PFSK-1 (cell line): ENCODE data around the gene ATP6V1C2.

ENCODE experiments used
- TAF1 ChIP-seq: IDR thresholded peaks from 2 replicates; pipeline ENCODE4 v1.6.1; 2012; ENCODE audit warnings: low read length, control low read depth, borderline replicate concordance; ENCODE audit not compliant: insufficient read depth
- TF ChIP-seq, protein P1 (sequence below), 2 experiments: IDR thresholded peaks; 2 replicates each; pipeline versions ENCODE4 v1.6.1 to v1.8.0; 2011 to 2012; ENCODE audit warnings: low read depth in 2 of 2, low read length in 2 of 2, control low read depth in 1 of 2, inconsistent platforms in 1 of 2, mild to moderate bottlenecking in 1 of 2, moderate library complexity in 1 of 2; ENCODE audit not compliant: insufficient read depth in 1 of 2

DNA sequence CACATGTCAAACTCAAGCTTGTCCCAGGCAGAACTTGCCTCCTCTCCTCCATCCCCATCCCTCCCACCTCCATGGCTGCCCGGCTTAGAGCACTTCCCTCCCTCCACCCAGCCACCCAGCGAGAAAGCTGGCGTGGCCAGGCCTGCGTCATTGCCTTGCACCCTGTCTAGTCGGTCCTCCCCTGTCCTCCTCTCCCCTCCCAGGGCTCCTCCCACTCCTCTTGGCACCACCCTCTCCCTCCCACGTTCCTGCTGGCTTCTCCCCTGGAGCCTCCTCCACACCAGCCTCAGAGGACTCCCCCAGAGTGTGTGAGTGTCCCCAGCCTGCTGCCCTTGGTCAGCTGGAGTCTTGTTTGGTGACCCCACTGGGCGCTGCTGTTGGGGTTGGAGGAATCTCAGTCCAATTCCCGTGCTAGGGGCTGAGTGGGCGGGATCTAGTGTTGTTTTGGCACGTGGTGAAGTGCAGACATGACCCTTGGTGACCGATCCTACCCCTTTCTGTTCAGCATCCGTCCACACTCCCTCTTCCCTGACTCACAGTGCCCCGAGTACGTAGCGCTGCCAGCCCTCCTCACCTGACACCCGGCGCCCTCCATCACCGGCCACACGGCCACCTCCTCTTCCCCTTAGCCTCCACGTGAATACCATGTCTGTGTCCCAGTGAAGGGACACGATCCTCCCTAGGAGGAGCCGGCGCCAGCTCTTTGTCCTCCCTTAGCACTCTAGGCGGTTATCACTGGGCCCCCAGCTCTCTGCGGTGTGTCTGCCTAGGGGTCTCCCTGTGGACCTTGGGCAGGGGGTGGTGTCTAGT is 41.4 kb downstream of the ATP6V1C2 start:
- TF ChIP-seq TAF1 = no peak
- TF ChIP-seq, protein P1, sequence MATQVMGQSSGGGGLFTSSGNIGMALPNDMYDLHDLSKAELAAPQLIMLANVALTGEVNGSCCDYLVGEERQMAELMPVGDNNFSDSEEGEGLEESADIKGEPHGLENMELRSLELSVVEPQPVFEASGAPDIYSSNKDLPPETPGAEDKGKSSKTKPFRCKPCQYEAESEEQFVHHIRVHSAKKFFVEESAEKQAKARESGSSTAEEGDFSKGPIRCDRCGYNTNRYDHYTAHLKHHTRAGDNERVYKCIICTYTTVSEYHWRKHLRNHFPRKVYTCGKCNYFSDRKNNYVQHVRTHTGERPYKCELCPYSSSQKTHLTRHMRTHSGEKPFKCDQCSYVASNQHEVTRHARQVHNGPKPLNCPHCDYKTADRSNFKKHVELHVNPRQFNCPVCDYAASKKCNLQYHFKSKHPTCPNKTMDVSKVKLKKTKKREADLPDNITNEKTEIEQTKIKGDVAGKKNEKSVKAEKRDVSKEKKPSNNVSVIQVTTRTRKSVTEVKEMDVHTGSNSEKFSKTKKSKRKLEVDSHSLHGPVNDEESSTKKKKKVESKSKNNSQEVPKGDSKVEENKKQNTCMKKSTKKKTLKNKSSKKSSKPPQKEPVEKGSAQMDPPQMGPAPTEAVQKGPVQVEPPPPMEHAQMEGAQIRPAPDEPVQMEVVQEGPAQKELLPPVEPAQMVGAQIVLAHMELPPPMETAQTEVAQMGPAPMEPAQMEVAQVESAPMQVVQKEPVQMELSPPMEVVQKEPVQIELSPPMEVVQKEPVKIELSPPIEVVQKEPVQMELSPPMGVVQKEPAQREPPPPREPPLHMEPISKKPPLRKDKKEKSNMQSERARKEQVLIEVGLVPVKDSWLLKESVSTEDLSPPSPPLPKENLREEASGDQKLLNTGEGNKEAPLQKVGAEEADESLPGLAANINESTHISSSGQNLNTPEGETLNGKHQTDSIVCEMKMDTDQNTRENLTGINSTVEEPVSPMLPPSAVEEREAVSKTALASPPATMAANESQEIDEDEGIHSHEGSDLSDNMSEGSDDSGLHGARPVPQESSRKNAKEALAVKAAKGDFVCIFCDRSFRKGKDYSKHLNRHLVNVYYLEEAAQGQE (IDR thresholded peaks at IDR 0.05; ENCODE audit: insufficient read depth in 1 of 2, low read depth in 2 of 2, low read length in 2 of 2) = no peak
